Testis (tissue), 2 donors: ENCODE data around the gene EFTUD2.

Experiments
- POLR2A ChIP-seq: fragments of 450-650 bp; IDR thresholded peaks from one replicate; pipeline ENCODE4 v1.6.1; 2017; ENCODE audit warnings: antibody characterized with exemption, mild to moderate bottlenecking, moderate library complexity
- TF ChIP-seq, protein P1 (sequence below), 3 experiments: fragments of 450-650 bp in 2 of 3; fragments of 200-600 bp in 1 of 3; sonication (generic) in 1 of 3; IDR thresholded peaks; one replicate each; pipeline ENCODE4 v1.5.1; 2016 to 2019; ENCODE audit warnings: antibody characterized with exemption in 3 of 3, mild to moderate bottlenecking in 2 of 3, moderate library complexity in 1 of 3

DNA sequence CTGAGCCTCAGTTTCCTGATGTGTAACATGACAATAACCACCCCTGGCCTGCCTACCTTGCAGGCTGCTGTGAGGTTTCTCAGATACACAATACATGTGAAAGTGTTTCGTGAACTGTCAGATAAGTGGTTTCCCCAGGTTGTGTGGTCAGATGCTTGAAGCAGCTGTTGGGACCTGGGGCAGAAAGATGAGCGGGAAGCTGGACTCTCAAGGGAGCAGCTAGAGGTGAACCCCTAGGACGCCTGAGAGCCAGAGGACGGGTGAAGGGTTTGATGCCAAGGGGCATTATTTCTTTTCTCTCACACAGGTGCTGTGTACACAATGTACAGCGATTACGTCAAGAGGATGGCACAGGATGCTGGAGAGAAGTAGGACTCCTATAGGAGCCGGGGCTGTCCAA lies 49.2 kb downstream of the EFTUD2 start:
- TF ChIP-seq, protein P1, sequence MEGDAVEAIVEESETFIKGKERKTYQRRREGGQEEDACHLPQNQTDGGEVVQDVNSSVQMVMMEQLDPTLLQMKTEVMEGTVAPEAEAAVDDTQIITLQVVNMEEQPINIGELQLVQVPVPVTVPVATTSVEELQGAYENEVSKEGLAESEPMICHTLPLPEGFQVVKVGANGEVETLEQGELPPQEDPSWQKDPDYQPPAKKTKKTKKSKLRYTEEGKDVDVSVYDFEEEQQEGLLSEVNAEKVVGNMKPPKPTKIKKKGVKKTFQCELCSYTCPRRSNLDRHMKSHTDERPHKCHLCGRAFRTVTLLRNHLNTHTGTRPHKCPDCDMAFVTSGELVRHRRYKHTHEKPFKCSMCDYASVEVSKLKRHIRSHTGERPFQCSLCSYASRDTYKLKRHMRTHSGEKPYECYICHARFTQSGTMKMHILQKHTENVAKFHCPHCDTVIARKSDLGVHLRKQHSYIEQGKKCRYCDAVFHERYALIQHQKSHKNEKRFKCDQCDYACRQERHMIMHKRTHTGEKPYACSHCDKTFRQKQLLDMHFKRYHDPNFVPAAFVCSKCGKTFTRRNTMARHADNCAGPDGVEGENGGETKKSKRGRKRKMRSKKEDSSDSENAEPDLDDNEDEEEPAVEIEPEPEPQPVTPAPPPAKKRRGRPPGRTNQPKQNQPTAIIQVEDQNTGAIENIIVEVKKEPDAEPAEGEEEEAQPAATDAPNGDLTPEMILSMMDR (IDR thresholded peaks at IDR 0.05), result no peak
- TF ChIP-seq POLR2A, result no peak
